ENCODE measurements around the gene SLC35D2. TPM values are rescaled to one million over a fixed set of nuclear protein-coding genes. Genes with fewer than 3 reads are reported as not detected.

The SLC35D2 gene
- total RNA-seq, 1 donor from 2014 or later = 18.3 TPM

GRCh38 chr9:96399325-96399633 is 15.8 kb upstream of the SLC35D2 start:
- DNase-seq (ENCODE audit: extremely low spot score, unreplicated experiment) = no peak
- Mint-ChIP-seq H3K27ac (ENCODE audit: unreplicated experiment) (peak overlapping the region; percentile 58), H3K4me1 (ENCODE audit: unreplicated experiment) (peaks cover 10% of the 10 kb centered on the region), H3K36me3 (ENCODE audit: unreplicated experiment) (peaks cover 8% of the 10 kb centered on the region), H3K27me3 (ENCODE audit: unreplicated experiment) (no peaks in the 10 kb centered on the region), H3K4me3 (ENCODE audit: unreplicated experiment) (no peak overlapping the region), H3K9me3 (ENCODE audit: unreplicated experiment) (peaks cover 13% of the 10 kb centered on the region)
- no peak for TF ChIP-seq CTCF (IDR thresholded peaks at IDR 0.05)

GRCh38 chr9:96398582-96399324 is 15.2 kb upstream of the SLC35D2 start:
- Mint-ChIP-seq H3K4me3 (ENCODE audit: unreplicated experiment) (no peak overlapping the region), H3K36me3 (ENCODE audit: unreplicated experiment) (peaks cover 8% of the 10 kb centered on the region)

GRCh38 chr9:96395964-96396363 is 12.5 kb upstream of the SLC35D2 start:
- H3K27me3 Mint-ChIP-seq (ENCODE audit: unreplicated experiment) = no peaks in the 10 kb centered on the region
- H3K4me3 Mint-ChIP-seq (ENCODE audit: unreplicated experiment) = no peak overlapping the region
- peaks cover 8% of the 10 kb centered on the region for H3K36me3 Mint-ChIP-seq (ENCODE audit: unreplicated experiment)
- peaks cover 13% of the 10 kb centered on the region for H3K4me1 Mint-ChIP-seq (ENCODE audit: unreplicated experiment)
- no peak for DNase-seq (ENCODE audit: extremely low spot score, unreplicated experiment)
- TF ChIP-seq CTCF (IDR thresholded peaks at IDR 0.05) = no peak
- peaks cover 13% of the 10 kb centered on the region for H3K9me3 Mint-ChIP-seq (ENCODE audit: unreplicated experiment)
- H3K27ac Mint-ChIP-seq (ENCODE audit: unreplicated experiment) = no peak overlapping the region

More at GRCh38 chr9:96398582-96399324, 15.2 kb upstream of the SLC35D2 start:
- no peaks in the 10 kb centered on the region for H3K27me3 Mint-ChIP-seq (ENCODE audit: unreplicated experiment)
- no peak for TF ChIP-seq CTCF (IDR thresholded peaks at IDR 0.05)
- peaks cover 10% of the 10 kb centered on the region for H3K4me1 Mint-ChIP-seq (ENCODE audit: unreplicated experiment)
- H3K9me3 Mint-ChIP-seq (ENCODE audit: unreplicated experiment) = peaks cover 13% of the 10 kb centered on the region
- peak overlapping the region; percentile 58 for H3K27ac Mint-ChIP-seq (ENCODE audit: unreplicated experiment)
- no peak for DNase-seq (ENCODE audit: extremely low spot score, unreplicated experiment)

- peaks cover 3% of the 10 kb centered on the region for H3K9me3 Mint-ChIP-seq (ENCODE audit: unreplicated experiment)
- no peak overlapping the region for H3K4me3 Mint-ChIP-seq (ENCODE audit: unreplicated experiment)
- H3K4me1 Mint-ChIP-seq (ENCODE audit: unreplicated experiment) = peaks cover 13% of the 10 kb centered on the region
- TF ChIP-seq CTCF (IDR thresholded peaks at IDR 0.05) = no peak
- peaks cover 3% of the 10 kb centered on the region for H3K36me3 Mint-ChIP-seq (ENCODE audit: unreplicated experiment)
- no peak for DNase-seq (ENCODE audit: extremely low spot score, unreplicated experiment)
- no peaks in the 10 kb centered on the region for H3K27me3 Mint-ChIP-seq (ENCODE audit: unreplicated experiment)
- no peak overlapping the region for H3K27ac Mint-ChIP-seq (ENCODE audit: unreplicated experiment)
Measured at GRCh38 chr9:96394832-96395496, 11.5 kb upstream of the SLC35D2 start.

GRCh38 chr9:96392263-96392662 is 8.8 kb upstream of the SLC35D2 start:
- DNase-seq (ENCODE audit: extremely low spot score, unreplicated experiment) = no peak
- H3K4me3 Mint-ChIP-seq (ENCODE audit: unreplicated experiment) = no peak overlapping the region
- TF ChIP-seq CTCF (IDR thresholded peaks at IDR 0.05) = no peak
- H3K27ac Mint-ChIP-seq (ENCODE audit: unreplicated experiment) = no peak overlapping the region
- no peaks in the 10 kb centered on the region for H3K9me3 Mint-ChIP-seq (ENCODE audit: unreplicated experiment)
- no peaks in the 10 kb centered on the region for H3K27me3 Mint-ChIP-seq (ENCODE audit: unreplicated experiment)
- peaks cover 3% of the 10 kb centered on the region for H3K4me1 Mint-ChIP-seq (ENCODE audit: unreplicated experiment)
- no peaks in the 10 kb centered on the region for H3K36me3 Mint-ChIP-seq (ENCODE audit: unreplicated experiment)
